H9 (cell line): Measurements from ENCODE around the gene ZNF865. TPM values are rescaled to one million over a fixed set of nuclear protein-coding genes. Genes with fewer than 3 reads are reported as not detected.

Experiments
- DNase-seq: peaks from one replicate; pipeline ENCODE4 v3.0.0-alpha.2; 2017
- H2AFZ ChIP-seq: one replicate; pipeline ENCODE4 v1.6.1; 2013; ENCODE audit warnings: mild to moderate bottlenecking, low read length, control low read depth, moderate library complexity
- H2AK5ac ChIP-seq: 2 replicates; pipeline ENCODE4 v1.6.1; 2013; ENCODE audit warnings: low read length, control low read depth, mixed read lengths; ENCODE audit not compliant: insufficient read length
- H2BK120ac ChIP-seq: one replicate; pipeline ENCODE4 v1.6.1; 2013; ENCODE audit warnings: low read depth, mild to moderate bottlenecking, low read length, control low read depth, inconsistent platforms; ENCODE audit not compliant: poor library complexity, severe bottlenecking
- H2BK12ac ChIP-seq: 2 replicates; pipeline ENCODE4 v1.6.1; 2013; ENCODE audit warnings: low read length, control low read depth, mixed read lengths, low read depth; ENCODE audit not compliant: insufficient read length
- H2BK15ac ChIP-seq: 2 replicates; pipeline ENCODE4 v1.6.1; 2013; ENCODE audit warnings: low read depth, low read length, control low read depth
- H2BK20ac ChIP-seq: one replicate; pipeline ENCODE4 v1.6.1; 2013; ENCODE audit warnings: low read depth, mild to moderate bottlenecking, low read length, control low read depth, inconsistent platforms; ENCODE audit not compliant: poor library complexity, severe bottlenecking
- H2BK5ac ChIP-seq: 2 replicates; pipeline ENCODE4 v1.6.1; 2013; ENCODE audit warnings: low read length, control low read depth, mixed read lengths; ENCODE audit not compliant: insufficient read length
- H3K14ac ChIP-seq: 2 replicates; pipeline ENCODE4 v1.6.1; 2013; ENCODE audit warnings: low read length, control low read depth; ENCODE audit not compliant: insufficient read depth
- H3K18ac ChIP-seq: 2 replicates; pipeline ENCODE4 v1.6.1; 2013; ENCODE audit warnings: low read depth, mild to moderate bottlenecking, mixed read lengths, low read length, control low read depth; ENCODE audit not compliant: insufficient read length
- H3K23ac ChIP-seq: 2 replicates; pipeline ENCODE4 v1.6.1; 2013; ENCODE audit warnings: low read length, control low read depth, mixed read lengths, low read depth; ENCODE audit not compliant: insufficient read length
- H3K23me2 ChIP-seq: 2 replicates; pipeline ENCODE4 v1.6.1; 2013; ENCODE audit warnings: low read depth, mild to moderate bottlenecking, mixed read lengths, low read length, control low read depth; ENCODE audit not compliant: insufficient read length, poor library complexity, severe bottlenecking
- H3K27ac ChIP-seq: 2 replicates; pipeline ENCODE4 v1.5.1; 2013; ENCODE audit warnings: low read length, control low read depth, mixed read lengths, low read depth; ENCODE audit not compliant: insufficient read length
- H3K27me3 ChIP-seq: 2 replicates; pipeline ENCODE4 v1.6.1; 2013; ENCODE audit warnings: low read length, control low read depth, inconsistent platforms; ENCODE audit not compliant: insufficient read depth
- H3K4ac ChIP-seq: 2 replicates; pipeline ENCODE4 v1.6.1; 2013; ENCODE audit warnings: low read depth, mild to moderate bottlenecking, control low read depth, inconsistent platforms, low read length, moderate library complexity
- H3K4me1 ChIP-seq: 2 replicates; pipeline ENCODE4 v1.6.1; 2013; ENCODE audit warnings: low read length, control low read depth, inconsistent platforms; ENCODE audit not compliant: insufficient read depth
- H3K4me2 ChIP-seq: 2 replicates; pipeline ENCODE4 v1.6.1; 2013; ENCODE audit warnings: low read length, control low read depth, mixed read lengths; ENCODE audit not compliant: insufficient read length, insufficient read depth
- H3K56ac ChIP-seq: 2 replicates; pipeline ENCODE4 v1.6.1; 2013; ENCODE audit warnings: low read depth, mild to moderate bottlenecking, mixed read lengths, low read length, control low read depth; ENCODE audit not compliant: insufficient read length
- H3K79me1 ChIP-seq: 2 replicates; pipeline ENCODE4 v1.6.1; 2013; ENCODE audit warnings: low read depth, mild to moderate bottlenecking, moderate library complexity, low read length, control low read depth, inconsistent platforms; ENCODE audit not compliant: insufficient read depth, poor library complexity, severe bottlenecking
- H3K79me2 ChIP-seq: 2 replicates; pipeline ENCODE4 v1.6.1; 2013; ENCODE audit warnings: low read length, control low read depth, inconsistent platforms; ENCODE audit not compliant: insufficient read depth
- H3K9ac ChIP-seq: 2 replicates; pipeline ENCODE4 v1.6.1; 2013; ENCODE audit warnings: low read length, control low read depth, mixed read lengths; ENCODE audit not compliant: insufficient read length; ENCODE audit errors: extremely low read depth
- H3K9me3 ChIP-seq: one replicate; pipeline ENCODE4 v1.6.1; 2013; ENCODE audit warnings: low read depth, low read length, inconsistent platforms; ENCODE audit not compliant: control insufficient read depth
- H3T11ph ChIP-seq: one replicate; pipeline ENCODE4 v1.6.1; 2013; ENCODE audit warnings: mild to moderate bottlenecking, low read length, control low read depth, inconsistent platforms
- H4K20me1 ChIP-seq: one replicate; pipeline ENCODE4 v1.6.1; 2013; ENCODE audit not compliant: control insufficient read depth, insufficient read length, insufficient read depth
- H4K5ac ChIP-seq: 2 replicates; pipeline ENCODE4 v1.6.1; 2013; ENCODE audit warnings: low read depth, mild to moderate bottlenecking, mixed read lengths, low read length, control low read depth; ENCODE audit not compliant: insufficient read length
- H4K8ac ChIP-seq: replicated peaks from 2 replicates; pipeline ENCODE4 v1.6.1; 2013; ENCODE audit warnings: low read length, control low read depth, mixed read lengths, low read depth; ENCODE audit not compliant: insufficient read length
- H4K91ac ChIP-seq: 2 replicates; pipeline ENCODE4 v1.6.1; 2013; ENCODE audit warnings: low read depth, mild to moderate bottlenecking, moderate library complexity, mixed read lengths, low read length, control low read depth; ENCODE audit not compliant: insufficient read length
- H3K27ac Mint-ChIP-seq, 3 experiments: 2 replicates in 2 of 3; 3 replicates in 1 of 3; pipeline ENCODE4 v1.8.0; 2020 to 2021; ENCODE audit warnings: mixed read lengths in 3 of 3, mild to moderate bottlenecking in 1 of 3, moderate library complexity in 1 of 3
- H3K27me3 Mint-ChIP-seq: 2 replicates; pipeline ENCODE4 v1.8.0; 2021; ENCODE audit warnings: low read depth, mild to moderate bottlenecking, moderate library complexity, mixed read lengths
- H3K36me3 Mint-ChIP-seq, 3 experiments: 2 replicates in 2 of 3; 3 replicates in 1 of 3; pipeline ENCODE4 v1.8.0; 2020 to 2021; ENCODE audit warnings: low read depth in 3 of 3, mixed read lengths in 3 of 3; ENCODE audit not compliant: insufficient read depth in 1 of 3
- H3K4me1 Mint-ChIP-seq, 2 experiments: 2 replicates each; pipeline ENCODE4 v1.8.0; 2020; ENCODE audit warnings: mixed read lengths in 2 of 2
- H3K4me3 Mint-ChIP-seq, 2 experiments: 2 replicates in 1 of 2; 3 replicates in 1 of 2; pipeline ENCODE4 v1.8.0; 2020 to 2021; ENCODE audit warnings: mild to moderate bottlenecking in 2 of 2, mixed read lengths in 2 of 2, moderate library complexity in 1 of 2
- H3K9me3 Mint-ChIP-seq, 2 experiments: 2 replicates in 1 of 2; 3 replicates in 1 of 2; pipeline ENCODE4 v1.8.0; 2020; ENCODE audit warnings: mild to moderate bottlenecking in 2 of 2, mixed read lengths in 2 of 2, moderate library complexity in 1 of 2
- WGBS: extraction: QIAGEN DNeasy Blood & Tissue Kit; methylation state at CpG from one replicate; pipeline ENCODE4 v1.1.7; 2013; ENCODE audit warnings: missing lambda C conversion rate, low lambda C conversion rate, mixed read lengths; ENCODE audit not compliant: insufficient read length; ENCODE audit errors: extremely low coverage; 5-methylcytosine and 5-hydroxymethylcytosine counted together
- total RNA-seq: library from RNA; stranded (reverse); gene quantifications from 2 replicates; pipeline ENCODE4 v1.2.1, GENCODE V29; 2021
- TF ChIP-seq, protein P1 (sequence below): fragments of 200-600 bp; sonication (generic); conservative IDR thresholded peaks from 3 replicates; pipeline ENCODE4 v1.8.0; 2021; ENCODE audit warnings: antibody characterized with exemption, mild to moderate bottlenecking

Gene ZNF865
- total RNA-seq, 1 experiment from 2014 or later = 14.3 TPM

DNA sequence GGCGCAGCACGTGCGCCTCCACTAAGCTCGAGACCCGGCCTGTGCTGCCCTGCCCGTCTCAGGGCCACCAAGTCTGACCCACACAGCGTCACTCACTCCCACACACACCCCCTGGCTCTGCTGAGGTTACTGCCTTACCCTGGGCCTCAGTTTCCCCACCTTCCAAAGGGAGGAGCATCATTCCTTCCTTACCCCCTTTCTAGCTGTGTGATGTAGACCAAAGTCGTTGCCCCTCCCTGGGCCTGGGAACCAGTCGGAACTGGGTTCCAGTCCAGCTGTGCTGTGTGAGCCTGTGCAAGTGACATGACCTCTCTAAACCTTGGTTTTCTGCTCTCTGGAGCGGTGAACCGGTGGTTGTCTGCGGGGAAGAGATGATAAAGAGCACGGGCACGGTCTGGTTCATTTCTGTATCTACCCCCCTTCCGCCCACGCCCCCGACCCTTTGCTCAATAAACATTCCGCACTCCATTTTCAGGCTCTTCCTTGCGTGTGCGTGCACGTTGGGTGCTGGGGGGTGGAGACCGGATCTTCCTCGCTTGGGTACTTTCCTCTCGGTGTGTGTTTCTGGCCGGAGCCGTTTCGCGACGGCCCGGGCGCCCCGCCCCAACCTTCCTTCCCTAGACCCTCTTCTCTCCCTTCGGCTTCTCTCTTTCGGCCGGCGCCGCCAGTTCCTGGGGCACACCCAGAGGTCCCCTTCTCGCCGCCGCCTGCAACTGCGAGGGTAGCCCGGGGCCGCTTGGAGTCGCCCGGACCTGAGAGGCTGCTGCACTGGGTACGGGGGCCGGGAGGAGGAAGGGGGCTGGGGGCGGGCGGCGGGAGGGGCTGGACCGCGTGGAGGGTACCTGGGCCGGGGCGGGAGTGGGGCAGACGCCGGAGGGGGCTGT, 37.8 kb downstream of the ZNF865 start, which contains the start of gene ZNF581:
Gene ZNF581, plus strand, starts transcription at position 647 of the 884 bp plus-strand sequence. CDS start 923 bp downstream, outside the sequence.
- Histone ChIP-seq H4K8ac (no peak within 1 kb of the TSS), H3K23ac (no peak within 1 kb of the TSS), H2BK5ac (no peak within 1 kb of the TSS), H3K9me3 (no peaks in the 10 kb centered on the region), H2BK120ac (no peak within 1 kb of the TSS), H3K79me2 (peaks cover 7% of the 10 kb centered on the region; the same call in 1 of the 2 replicates), H2BK15ac (no peak within 1 kb of the TSS), H2AK5ac (no peak within 1 kb of the TSS), H4K91ac (no peak within 1 kb of the TSS), H2AFZ (no peak within 1 kb of the TSS), H3K9ac (peak within 1 kb of the TSS; percentile 70), H3K27me3 (no peaks in the 10 kb centered on the region), H3K4me1 (no peaks in the 10 kb centered on the region), H2BK12ac (no peak within 1 kb of the TSS), H3K4ac (no peak within 1 kb of the TSS), H4K20me1 (no peaks in the 10 kb centered on the region), H3K56ac (no peak within 1 kb of the TSS), H2BK20ac (no peak within 1 kb of the TSS), H3T11ph (no peak within 1 kb of the TSS), H3K79me1 (peaks cover 3% of the 10 kb centered on the region), H4K5ac (no peak within 1 kb of the TSS), H3K4me2 (peak within 1 kb of the TSS; percentile 73), H3K18ac (peak within 1 kb of the TSS; percentile 39), H3K23me2 (peaks cover 35% of the 10 kb centered on the region), H3K27ac (no peak within 1 kb of the TSS), H3K14ac (no peak within 1 kb of the TSS; the same call in none of the 2 replicates)
- H3K27ac Mint-ChIP-seq = peak within 1 kb of the TSS; percentile 86 to 98 (median 96)
- peaks cover 24 to 40% of the 10 kb centered on the region in 2 experiments for H3K4me1 Mint-ChIP-seq
- H3K27me3 Mint-ChIP-seq = peaks cover 3% of the 10 kb centered on the region; the same call in 1 of the 2 replicates
- WGBS = no CpG with 5 or more reads among the region's 56 CpGs
- peaks cover 0 to 4% of the 10 kb centered on the region in 2 experiments; a peak in 2 of 5 replicates for H3K9me3 Mint-ChIP-seq
- TF ChIP-seq, protein P1, sequence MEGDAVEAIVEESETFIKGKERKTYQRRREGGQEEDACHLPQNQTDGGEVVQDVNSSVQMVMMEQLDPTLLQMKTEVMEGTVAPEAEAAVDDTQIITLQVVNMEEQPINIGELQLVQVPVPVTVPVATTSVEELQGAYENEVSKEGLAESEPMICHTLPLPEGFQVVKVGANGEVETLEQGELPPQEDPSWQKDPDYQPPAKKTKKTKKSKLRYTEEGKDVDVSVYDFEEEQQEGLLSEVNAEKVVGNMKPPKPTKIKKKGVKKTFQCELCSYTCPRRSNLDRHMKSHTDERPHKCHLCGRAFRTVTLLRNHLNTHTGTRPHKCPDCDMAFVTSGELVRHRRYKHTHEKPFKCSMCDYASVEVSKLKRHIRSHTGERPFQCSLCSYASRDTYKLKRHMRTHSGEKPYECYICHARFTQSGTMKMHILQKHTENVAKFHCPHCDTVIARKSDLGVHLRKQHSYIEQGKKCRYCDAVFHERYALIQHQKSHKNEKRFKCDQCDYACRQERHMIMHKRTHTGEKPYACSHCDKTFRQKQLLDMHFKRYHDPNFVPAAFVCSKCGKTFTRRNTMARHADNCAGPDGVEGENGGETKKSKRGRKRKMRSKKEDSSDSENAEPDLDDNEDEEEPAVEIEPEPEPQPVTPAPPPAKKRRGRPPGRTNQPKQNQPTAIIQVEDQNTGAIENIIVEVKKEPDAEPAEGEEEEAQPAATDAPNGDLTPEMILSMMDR = no peak
- H3K4me3 Mint-ChIP-seq = peak within 1 kb of the TSS; percentile 97
- peak; percentile 71 for DNase-seq
- peaks cover 20 to 39% (median 30%) of the 10 kb centered on the region in 3 experiments for H3K36me3 Mint-ChIP-seq
